ENCODE data around the gene LCOR. TPM values are rescaled to one million over a fixed set of nuclear protein-coding genes. Genes with fewer than 3 reads are reported as not detected.

Gene LCOR
- total and polyA plus RNA-seq, 2 of the 13 experiments (the other 11 are each of a cell fraction or from before 2014, with no cell fraction given): 12.4 to 23.7 TPM

DNA sequence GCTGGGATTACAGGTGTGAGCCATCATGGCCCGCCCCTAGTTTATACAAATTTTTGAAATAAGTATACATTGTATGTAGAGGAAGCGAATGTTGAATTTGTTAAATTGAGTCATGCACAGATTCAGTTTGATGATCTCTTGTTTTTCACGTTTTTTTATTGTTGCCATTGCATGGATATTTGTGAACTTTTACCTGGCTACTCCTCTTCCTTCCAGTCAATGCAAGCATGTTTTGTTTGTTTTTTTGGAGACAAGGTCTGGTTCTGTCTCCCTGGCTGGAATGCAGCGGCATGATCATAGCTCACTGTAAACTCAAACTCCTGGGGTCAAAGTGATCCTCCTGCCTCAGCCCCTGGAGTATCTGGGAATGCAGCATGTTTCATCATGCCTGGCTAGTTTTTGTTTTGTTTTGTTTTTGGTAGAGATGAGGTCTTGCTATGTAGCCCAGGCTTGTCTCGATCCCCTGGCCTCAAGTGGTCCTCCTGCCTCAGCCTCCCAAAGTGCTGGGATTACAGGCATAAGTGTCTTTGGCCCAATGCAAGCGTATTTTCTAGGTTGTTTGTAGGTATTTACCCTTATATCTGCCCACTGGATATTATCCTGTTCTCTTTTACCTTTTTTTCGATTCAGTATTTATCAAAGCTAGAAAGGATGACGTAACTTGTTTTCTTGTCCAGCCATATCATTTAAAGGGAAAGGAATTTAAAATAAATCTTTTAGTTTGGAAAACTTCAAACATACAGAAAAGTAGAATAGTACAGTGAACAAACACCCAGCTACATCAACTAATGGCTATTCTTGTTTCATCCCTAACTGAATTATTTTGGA lies 11.0 kb downstream of the LCOR start (continued):
- TF ChIP-seq ARID3A (IDR thresholded peaks at IDR 0.05; ENCODE audit: low read depth, low read length) (no peak; the same call in none of the 2 replicates), ATF7-NPFF (CRISPR knock-in tag; IDR thresholded peaks at IDR 0.05; ENCODE audit: low read depth) (peak; percentile 18; the same call in 1 of the 2 replicates), TGIF2 (CRISPR knock-in tag; IDR thresholded peaks at IDR 0.05) (no peak), CEBPG (CRISPR knock-in tag; IDR thresholded peaks at IDR 0.05) (peak; percentile 95), ZNF367 (CRISPR knock-in tag; IDR thresholded peaks at IDR 0.05; ENCODE audit: borderline replicate concordance) (no peak), NR2F2 (IDR thresholded peaks at IDR 0.05; ENCODE audit: borderline replicate concordance, low read depth) (peak; percentile 85), CBX2 (IDR thresholded peaks at IDR 0.05; ENCODE audit: low read depth, low read length) (no peak), CBX2 (CRISPR knock-in tag; IDR thresholded peaks at IDR 0.05; ENCODE audit: low read depth) (no peak), MAFK (conservative IDR thresholded peaks at IDR 0.05 in 1 of 2, IDR thresholded peaks at IDR 0.05 in 1 of 2; ENCODE audit: low read length in 2 of 2) (no peak), ZNF292 (CRISPR knock-in tag; IDR thresholded peaks at IDR 0.05; ENCODE audit: borderline replicate concordance, low read depth) (peak; percentile 40; the same call in 1 of the 2 replicates), ZBTB37 (CRISPR knock-in tag; IDR thresholded peaks at IDR 0.05) (peak; percentile 57; the same call in 1 of the 2 replicates), ZSCAN25 (CRISPR knock-in tag; IDR thresholded peaks at IDR 0.05) (peak; percentile 25; the same call in 1 of the 2 replicates), SP4 (CRISPR knock-in tag; IDR thresholded peaks at IDR 0.05) (0 out of 2 replicates have a peak, but pooled peaks have one; percentile 44), ZNF17 (CRISPR knock-in tag; IDR thresholded peaks at IDR 0.05) (no peak), MBNL3 (CRISPR knock-in tag; conservative IDR thresholded peaks at IDR 0.05) (no peak), ZSCAN21 (CRISPR knock-in tag; IDR thresholded peaks at IDR 0.05; ENCODE audit: borderline replicate concordance) (no peak), NFYC (CRISPR knock-in tag; IDR thresholded peaks at IDR 0.05) (0 out of 2 replicates have a peak, but pooled peaks have one; percentile 17), RFX3 (CRISPR knock-in tag; IDR thresholded peaks at IDR 0.05) (no peak), ELF3 (CRISPR knock-in tag; IDR thresholded peaks at IDR 0.05) (peak; percentile 89), FUBP1 (CRISPR knock-in tag; IDR thresholded peaks at IDR 0.05; ENCODE audit: borderline replicate concordance) (no peak), SMAD9 (CRISPR knock-in tag; IDR thresholded peaks at IDR 0.05) (no peak)
- TF ChIP-seq, protein P1, sequence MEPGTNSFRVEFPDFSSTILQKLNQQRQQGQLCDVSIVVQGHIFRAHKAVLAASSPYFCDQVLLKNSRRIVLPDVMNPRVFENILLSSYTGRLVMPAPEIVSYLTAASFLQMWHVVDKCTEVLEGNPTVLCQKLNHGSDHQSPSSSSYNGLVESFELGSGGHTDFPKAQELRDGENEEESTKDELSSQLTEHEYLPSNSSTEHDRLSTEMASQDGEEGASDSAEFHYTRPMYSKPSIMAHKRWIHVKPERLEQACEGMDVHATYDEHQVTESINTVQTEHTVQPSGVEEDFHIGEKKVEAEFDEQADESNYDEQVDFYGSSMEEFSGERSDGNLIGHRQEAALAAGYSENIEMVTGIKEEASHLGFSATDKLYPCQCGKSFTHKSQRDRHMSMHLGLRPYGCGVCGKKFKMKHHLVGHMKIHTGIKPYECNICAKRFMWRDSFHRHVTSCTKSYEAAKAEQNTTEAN (CRISPR knock-in tag; conservative IDR thresholded peaks at IDR 0.05): peak; percentile 75
- TF ChIP-seq, protein P2, sequence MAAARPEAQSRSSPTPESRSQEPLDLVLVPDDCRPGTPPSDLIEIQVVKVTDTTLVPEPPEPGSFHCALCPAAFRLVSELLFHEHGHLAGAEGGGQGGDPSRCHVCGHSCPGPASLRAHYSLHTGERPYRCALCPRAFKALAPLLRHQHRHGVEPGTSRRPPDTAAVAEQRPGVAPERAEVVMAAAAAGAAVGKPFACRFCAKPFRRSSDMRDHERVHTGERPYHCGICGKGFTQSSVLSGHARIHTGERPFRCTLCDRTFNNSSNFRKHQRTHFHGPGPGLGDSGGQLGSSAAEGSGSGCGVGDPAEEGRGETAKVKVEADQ (CRISPR knock-in tag; IDR thresholded peaks at IDR 0.05; ENCODE audit: borderline replicate concordance): no peak
